IPS-18a (cell line): ENCODE measurements around the gene MATN1.

Experiments used
- H3K27ac ChIP-seq: one replicate; pipeline ENCODE4 v1.5.1; 2013; ENCODE audit warnings: low read length
- H3K27me3 ChIP-seq: one replicate; pipeline ENCODE4 v1.6.1; 2013; ENCODE audit warnings: mild to moderate bottlenecking, low read length; ENCODE audit not compliant: control insufficient read depth, insufficient read depth
- H3K36me3 ChIP-seq: one replicate; pipeline ENCODE4 v1.6.1; 2013; ENCODE audit warnings: low read depth, low read length; ENCODE audit not compliant: control insufficient read depth
- H3K4me1 ChIP-seq: one replicate; pipeline ENCODE4 v1.6.1; 2013; ENCODE audit warnings: low read depth, low read length; ENCODE audit not compliant: control insufficient read depth
- H3K4me3 ChIP-seq: one replicate; pipeline ENCODE4 v1.5.1; 2013; ENCODE audit warnings: low read length
- H3K9ac ChIP-seq: one replicate; pipeline ENCODE4 v1.6.1; 2013; ENCODE audit warnings: mild to moderate bottlenecking, low read length, moderate library complexity
- H3K9me3 ChIP-seq: one replicate; pipeline ENCODE4 v1.6.1; 2013; ENCODE audit warnings: low read depth, low read length; ENCODE audit not compliant: control insufficient read depth

The MATN1 gene

GRCh38 chr1:30664103-30664755 is 59.2 kb downstream of the MATN1 start:
- H3K27ac ChIP-seq = no peak overlapping the region
- no peaks in the 10 kb centered on the region for H3K9me3 ChIP-seq
- H3K4me3 ChIP-seq = no peak overlapping the region
- H3K9ac ChIP-seq = no peak overlapping the region
- H3K36me3 ChIP-seq = no peaks in the 10 kb centered on the region
- H3K4me1 ChIP-seq = peaks cover 4% of the 10 kb centered on the region
- H3K27me3 ChIP-seq = no peaks in the 10 kb centered on the region

DNA sequence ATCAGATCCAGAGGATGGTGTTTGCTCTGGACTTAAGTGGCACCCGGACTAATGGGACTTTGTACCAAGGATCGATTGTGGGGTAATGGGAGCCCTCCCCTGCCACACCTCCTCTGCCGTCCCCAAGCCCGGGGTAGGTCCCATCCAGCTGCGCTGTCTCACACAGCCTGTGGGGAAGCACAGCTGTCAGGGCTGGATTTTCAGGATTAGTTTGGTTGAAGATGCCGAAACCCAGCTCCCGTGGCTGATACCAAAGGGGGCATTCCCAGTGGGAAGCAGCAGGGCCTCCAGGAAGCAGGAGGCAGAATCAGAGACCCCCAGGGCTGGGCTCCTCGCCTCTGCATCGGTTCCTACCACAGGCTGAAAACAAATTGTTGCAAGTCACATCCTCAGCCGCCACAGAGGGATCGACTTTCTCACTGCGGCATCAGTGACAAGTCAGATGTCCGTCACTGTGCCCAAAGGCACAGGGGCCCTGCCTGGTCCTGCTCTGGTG is 59.7 kb downstream of the MATN1 start:
- Histone ChIP-seq H3K4me3 (no peak overlapping the region), H3K27ac (no peak overlapping the region), H3K9ac (no peak overlapping the region), H3K27me3 (no peaks in the 10 kb centered on the region), H3K4me1 (peaks cover 4% of the 10 kb centered on the region), H3K9me3 (no peaks in the 10 kb centered on the region), H3K36me3 (no peaks in the 10 kb centered on the region)

- Histone ChIP-seq H3K4me1 (peaks cover 4% of the 10 kb centered on the region), H3K9me3 (no peaks in the 10 kb centered on the region), H3K36me3 (no peaks in the 10 kb centered on the region), H3K27me3 (no peaks in the 10 kb centered on the region), H3K4me3 (no peak overlapping the region), H3K9ac (no peak overlapping the region), H3K27ac (no peak overlapping the region)
Observed at GRCh38 chr1:30662291-30662840, 61.0 kb downstream of the MATN1 start.

- no peaks in the 10 kb centered on the region for H3K9me3 ChIP-seq
- H3K9ac ChIP-seq = no peak overlapping the region
- H3K27ac ChIP-seq = no peak overlapping the region
- no peaks in the 10 kb centered on the region for H3K27me3 ChIP-seq
- peaks cover 4% of the 10 kb centered on the region for H3K4me1 ChIP-seq
- no peak overlapping the region for H3K4me3 ChIP-seq
- no peaks in the 10 kb centered on the region for H3K36me3 ChIP-seq
Observed at GRCh38 chr1:30661311-30661710, 62.1 kb downstream of the MATN1 start.
